HG02588 (cell line): ENCODE results near the gene LAIR2.
"Not testable (repeated sequence)": the region's sequence is repeated elsewhere in the genome, so short reads cannot be mapped to it uniquely, and the experiment has no call there.

Experiments used
- ATAC-seq: cut with Tn5 transposase; IDR thresholded peaks from one replicate; pipeline ENCODE4 v1.9.1; 2021; ENCODE audit warnings: mild to moderate bottlenecking, moderate library complexity; ENCODE audit not compliant: unreplicated experiment

LAIR2 gene

DNA sequence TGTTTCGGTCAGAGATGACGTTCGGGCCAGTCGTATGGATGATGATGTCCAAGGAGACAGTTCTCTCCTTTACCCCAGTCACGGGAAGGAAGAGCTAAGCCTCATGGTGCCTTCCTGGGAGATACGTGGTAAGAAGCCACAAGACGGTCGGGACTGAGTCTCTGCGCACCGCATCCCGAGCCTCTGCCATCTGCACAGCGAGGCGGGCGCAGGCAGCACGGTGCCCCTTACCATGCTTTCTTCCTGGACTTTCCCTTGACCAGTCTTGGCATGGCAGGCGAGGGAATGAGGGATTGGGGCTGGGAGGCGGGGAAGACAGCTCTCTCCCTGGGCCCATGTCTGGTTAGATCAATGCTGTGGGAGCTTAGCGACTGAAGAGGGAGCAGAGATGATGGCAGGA, 10.1 kb upstream of the LAIR2 start:
- no peak for ATAC-seq

DNA sequence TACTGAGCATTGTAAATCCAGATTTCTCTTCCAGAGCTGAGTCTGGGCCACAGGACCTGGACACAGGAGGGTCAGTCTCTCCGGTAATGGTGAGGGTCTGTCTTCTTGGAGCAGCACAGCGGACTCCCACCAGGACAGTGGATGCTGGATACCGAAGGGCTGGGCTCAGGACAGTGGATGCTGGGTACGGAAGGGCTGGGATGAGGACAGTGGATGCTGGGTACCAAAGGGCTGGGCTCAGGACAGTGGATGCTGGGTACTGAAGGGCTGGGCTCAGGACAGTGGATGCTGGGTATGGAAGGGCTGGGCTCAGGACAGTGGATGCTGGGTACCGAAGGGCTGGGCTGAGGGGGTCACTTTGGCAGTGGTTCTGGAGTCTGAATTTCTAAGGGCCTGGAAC, 9.6 kb upstream of the LAIR2 start:
- ATAC-seq = not testable (repeated sequence)

DNA sequence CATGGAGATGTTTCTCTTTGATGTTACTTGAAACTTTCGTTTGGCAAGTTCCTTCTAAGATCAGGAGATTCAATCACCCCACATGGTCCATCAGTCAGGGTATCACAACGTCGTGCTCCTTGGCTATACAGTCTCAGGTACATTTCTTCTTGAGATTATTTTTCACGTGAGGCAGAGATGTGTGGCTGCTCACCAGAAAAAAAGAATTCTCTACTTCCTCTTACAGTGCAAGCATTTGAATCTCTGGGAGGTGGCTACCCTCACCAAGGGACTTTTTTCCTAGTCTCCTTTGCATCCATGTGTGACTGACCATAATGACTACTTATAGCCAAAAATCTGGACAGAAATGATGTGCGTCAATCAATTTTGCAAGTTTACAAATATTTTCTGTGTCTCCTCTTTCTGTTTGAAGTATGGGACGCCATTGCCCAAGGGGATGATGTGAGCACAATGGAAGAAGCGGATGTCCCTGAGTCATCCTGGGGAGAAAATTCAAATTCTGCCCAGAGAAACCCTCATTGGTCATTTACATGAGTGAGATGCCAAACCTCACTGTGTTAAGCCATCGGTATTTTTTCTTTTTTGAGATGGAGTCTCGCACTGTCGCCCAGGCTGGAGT, 8.6 kb upstream of the LAIR2 start:
- no peak for ATAC-seq

- ATAC-seq = not testable (repeated sequence)
Observed at GRCh38 chr19:54495284-54495683, 7.3 kb upstream of the LAIR2 start.

DNA sequence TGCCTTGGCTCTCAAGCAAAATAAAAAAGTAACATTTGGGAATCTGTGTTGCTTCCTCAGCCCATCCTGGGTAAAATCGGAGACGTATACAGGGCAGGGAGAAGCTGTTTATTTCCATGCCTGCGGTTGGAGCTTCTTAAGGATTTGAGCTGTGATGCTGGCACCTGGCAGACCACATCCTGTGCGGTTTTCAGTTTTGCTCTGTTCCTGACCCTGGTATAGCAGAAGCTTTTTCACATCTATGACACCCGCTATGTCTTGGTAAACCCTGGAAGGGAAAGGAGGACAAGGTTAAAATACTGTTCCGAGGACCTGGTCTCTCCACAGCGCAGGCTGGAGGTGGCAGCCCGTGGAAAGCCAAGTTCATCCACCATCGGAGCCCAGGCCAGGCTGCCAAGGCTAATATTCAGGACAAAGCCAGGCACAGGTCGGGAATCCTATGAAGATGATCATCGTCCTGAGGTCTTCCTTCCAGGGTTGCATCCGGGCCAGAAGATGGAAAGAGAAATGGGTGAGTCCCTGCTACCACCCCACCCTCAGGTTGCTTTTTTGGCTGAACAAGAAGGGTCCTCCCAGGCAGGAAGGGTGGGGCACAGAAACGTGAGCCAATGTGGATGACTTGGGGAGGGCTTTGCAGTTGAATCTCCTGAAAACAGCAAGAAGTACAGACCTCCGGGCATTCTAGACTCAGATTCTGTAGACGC, 4.7 kb upstream of the LAIR2 start:
- not testable (repeated sequence) for ATAC-seq

- not testable (repeated sequence) for ATAC-seq
Observed at GRCh38 chr19:54498451-54498772, 4.2 kb upstream of the LAIR2 start.

- not testable (repeated sequence) for ATAC-seq
Observed at GRCh38 chr19:54505542-54505941, 2.9 kb downstream of the LAIR2 start.

- no peak for ATAC-seq
Observed at GRCh38 chr19:54506079-54506478, 3.4 kb downstream of the LAIR2 start.

- not testable (repeated sequence) for ATAC-seq
Observed at GRCh38 chr19:54507038-54507717, 4.5 kb downstream of the LAIR2 start.

GRCh38 chr19:54507824-54508223, 5.2 kb downstream of the LAIR2 start:
- ATAC-seq = no peak

DNA sequence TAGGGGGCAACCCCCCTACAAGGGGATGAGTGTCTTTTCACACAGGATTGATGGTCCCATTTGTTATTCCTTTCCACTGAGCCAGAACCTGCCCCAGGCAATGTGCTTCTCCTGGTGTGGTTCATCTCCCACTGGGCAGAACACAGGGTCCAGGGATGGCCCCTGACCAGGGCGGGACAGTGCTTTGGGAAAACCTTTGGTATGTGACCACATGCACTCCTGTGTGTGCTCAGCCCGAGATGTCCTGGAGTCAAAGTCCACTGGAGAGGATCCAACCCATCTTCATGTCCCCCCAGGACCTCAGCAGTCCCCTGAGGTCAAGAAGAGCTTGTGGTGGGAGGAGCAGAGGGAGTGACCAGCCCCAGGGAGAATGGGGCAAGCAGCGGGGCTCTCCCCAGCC, 5.9 kb downstream of the LAIR2 start:
- ATAC-seq = not testable (repeated sequence)

DNA sequence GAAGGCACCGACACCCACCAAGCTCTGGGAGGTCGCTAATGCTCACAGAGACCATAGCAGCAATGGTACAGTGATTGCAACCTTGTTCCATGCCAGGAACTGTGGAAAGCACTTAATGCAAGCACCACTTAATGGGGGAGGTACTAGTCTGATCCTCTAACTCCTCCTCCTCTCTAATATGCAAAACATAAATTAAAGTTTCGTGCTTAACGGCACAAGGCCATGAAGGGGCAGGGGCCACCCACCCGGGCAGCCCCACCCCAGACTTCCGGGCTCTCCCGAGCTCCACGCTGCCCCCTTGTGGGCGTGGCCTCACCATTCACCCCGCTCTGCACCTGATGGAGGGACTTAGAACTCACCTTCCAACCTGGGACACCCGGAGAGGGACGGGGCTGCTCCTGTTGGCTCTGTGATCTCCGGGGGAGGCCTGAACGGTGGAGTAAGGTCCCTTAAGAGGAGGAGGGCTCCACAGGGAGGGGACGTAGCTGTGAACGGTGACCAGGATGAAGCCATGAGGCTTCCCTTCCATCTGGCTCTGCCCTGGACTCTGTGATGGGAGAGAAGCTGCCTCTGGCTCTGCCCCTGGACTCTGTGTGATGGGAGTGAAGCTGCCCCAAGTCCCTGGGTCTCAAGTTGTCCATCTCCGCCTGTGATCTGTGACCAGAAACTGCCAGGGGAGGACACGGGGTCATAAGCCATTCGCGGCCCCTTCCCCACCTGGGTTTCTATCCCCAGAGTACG, 6.7 kb downstream of the LAIR2 start:
- ATAC-seq = not testable (repeated sequence)

DNA sequence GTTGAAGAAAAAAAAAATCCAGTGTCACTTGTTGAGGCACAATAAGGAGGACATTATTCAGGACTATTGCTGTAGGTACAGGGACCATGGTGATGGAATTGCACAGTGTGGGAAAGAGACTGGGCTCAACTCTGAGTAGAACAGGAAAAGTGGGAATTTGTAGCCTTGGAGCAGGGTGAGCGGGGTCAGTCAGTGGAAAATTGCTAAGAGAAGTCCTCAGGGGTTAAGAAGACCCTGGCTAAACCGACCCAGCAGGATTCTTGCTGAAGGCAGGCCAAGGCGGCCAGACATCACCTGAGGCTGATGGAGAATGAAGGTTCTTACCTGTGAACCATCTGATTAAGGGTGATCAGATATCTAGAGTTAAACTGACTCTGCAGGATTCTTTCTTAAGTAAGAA, 12.5 kb downstream of the LAIR2 start:
- ATAC-seq = no peak

GRCh38 chr19:54517483-54517882, 14.9 kb downstream of the LAIR2 start:
- no peak for ATAC-seq

DNA sequence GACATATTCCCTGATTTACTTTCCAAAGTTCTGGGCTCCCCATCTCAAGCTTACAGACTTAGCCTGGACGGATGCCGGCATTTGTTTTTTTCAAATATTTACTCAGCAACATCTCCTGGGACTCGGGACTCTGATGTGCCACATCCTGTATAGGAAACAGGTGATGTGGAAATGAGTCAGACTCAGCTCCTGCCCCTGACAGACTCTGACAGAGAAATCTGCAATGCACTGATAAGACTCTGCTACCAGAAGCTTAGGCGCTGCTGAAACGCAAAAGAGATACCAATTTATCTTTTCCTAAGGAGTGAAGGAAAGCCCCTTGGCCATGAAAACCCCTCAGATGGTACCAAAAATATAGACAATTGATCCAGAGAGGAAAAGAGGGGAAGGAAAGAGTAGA, 16.2 kb downstream of the LAIR2 start:
- ATAC-seq = no peak

GRCh38 chr19:54521022-54521859, 18.6 kb downstream of the LAIR2 start:
- no peak for ATAC-seq

DNA sequence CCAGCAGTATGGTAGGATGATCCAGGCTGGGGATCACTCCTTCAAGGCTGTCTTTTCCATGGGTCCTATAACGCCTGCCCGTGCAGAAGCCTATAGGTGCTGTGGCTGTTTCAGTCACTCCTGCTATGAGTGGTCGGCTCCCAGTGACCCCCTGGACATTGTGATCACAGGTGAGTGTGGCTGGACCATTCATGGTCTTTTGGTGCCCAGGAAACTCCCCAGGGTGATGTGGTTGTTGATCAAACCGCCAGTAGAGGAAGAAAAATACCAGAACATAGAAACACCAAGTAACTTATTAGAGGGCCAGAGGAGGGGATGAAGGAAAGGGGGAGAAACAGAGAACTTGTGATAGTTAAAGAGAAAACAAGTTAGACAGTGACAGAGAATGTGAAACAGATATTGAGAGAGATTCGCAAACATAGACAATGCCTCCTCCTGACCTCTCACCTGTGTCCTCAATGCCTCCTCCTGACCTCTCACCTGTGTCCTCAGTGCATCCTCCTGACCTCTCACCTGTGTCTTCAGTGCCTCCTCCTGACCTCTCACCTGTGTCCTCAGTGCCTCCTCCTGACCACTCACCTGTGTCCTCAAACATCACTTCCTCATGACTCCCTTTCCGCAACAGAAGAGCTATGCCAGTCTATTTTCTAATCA, 19.4 kb downstream of the LAIR2 start:
- no peak for ATAC-seq

- ATAC-seq = no peak
Observed at GRCh38 chr19:54523403-54523802, 20.8 kb downstream of the LAIR2 start.

- no peak for ATAC-seq
Observed at GRCh38 chr19:54525636-54526035, 23.0 kb downstream of the LAIR2 start.

- ATAC-seq = no peak
Observed at GRCh38 chr19:54526972-54527371, 24.3 kb downstream of the LAIR2 start.
